SU-DHL-6 (cell line): ENCODE results near the gene TIMM23B.
"Not testable (repeated sequence)": the region's sequence is repeated elsewhere in the genome, so short reads cannot be mapped to it uniquely, and the experiment has no call there.

Source experiments
- CTCF ChIP-seq: fragments of 200-600 bp; sonication (generic); IDR thresholded peaks from one replicate; pipeline ENCODE4 v1.5.1; 2017; ENCODE audit warnings: antibody characterized with exemption, mild to moderate bottlenecking, low read length, moderate library complexity; ENCODE audit not compliant: insufficient read depth, poor library complexity, severe bottlenecking
- EZH2phosphoT487 ChIP-seq: fragments of 200-600 bp; sonication (generic), shearing (Covaris generic); conservative IDR thresholded peaks from 2 replicates; pipeline ENCODE4 v1.6.1; 2018; ENCODE audit warnings: mild to moderate bottlenecking, antibody characterized with exemption, low read length, moderate library complexity, mixed read lengths

- TF ChIP-seq CTCF, EZH2phosphoT487: not testable (repeated sequence)
These were observed at the start of gene TIMM23B, which contains the start of gene PARG for GRCh38 chr10:49941447-49942338.
